Upper lobe of left lung (tissue), 6 donors: ENCODE data around the gene COX6B2. TPM values are rescaled to one million over a fixed set of nuclear protein-coding genes. Genes with fewer than 3 reads are reported as not detected.

Source experiments
- ATAC-seq, 2 donors: fragments of 200-7000 bp; cut with Tn5 transposase; one replicate each; pipeline ENCODE4 v1.9.1; 2022; ENCODE audit warnings: mild to moderate bottlenecking in 2 of 2, moderate library complexity in 2 of 2; ENCODE audit not compliant: low FRiP score in 2 of 2
- DNase-seq, 2 donors: peaks; one replicate each; pipeline ENCODE4 v3.0.0-alpha.2; 2019 to 2020
- H3K27ac ChIP-seq, 4 donors: fragments of 200-600 bp; sonication (generic); one replicate each; pipeline ENCODE4 v1.5.1; 2016 to 2019
- H3K27me3 ChIP-seq, 4 donors: fragments of 200-600 bp; sonication (generic); one replicate each; pipeline ENCODE4 v1.5.1; 2017 to 2019
- H3K36me3 ChIP-seq, 4 donors: fragments of 200-600 bp; sonication (generic); one replicate each; pipeline ENCODE4 v1.5.1; 2016 to 2019
- H3K4me1 ChIP-seq, 4 donors: fragments of 200-600 bp; sonication (generic); one replicate each; pipeline ENCODE4 v1.5.1; 2018 to 2019
- H3K4me3 ChIP-seq, 4 donors: fragments of 200-600 bp; sonication (generic); one replicate each; pipeline ENCODE4 v1.5.1; 2017 to 2019; ENCODE audit warnings: mild to moderate bottlenecking in 2 of 4, moderate library complexity in 1 of 4
- H3K9me3 ChIP-seq, 4 donors: fragments of 200-600 bp; sonication (generic); one replicate each; pipeline ENCODE4 v1.5.1; 2018 to 2019
- EP300 ChIP-seq, 4 donors: sonication (generic); formaldehyde crosslinking; IDR thresholded peaks; one replicate each; pipeline ENCODE4 v1.5.1; 2017; ENCODE audit warnings: antibody characterized with exemption in 4 of 4, control low read depth in 2 of 4
- POLR2A ChIP-seq, 4 donors: fragments of 450-650 bp; IDR thresholded peaks; one replicate each; pipeline ENCODE4 v1.5.1; 2016 to 2017; ENCODE audit warnings: antibody characterized with exemption in 4 of 4, mild to moderate bottlenecking in 2 of 4
- POLR2AphosphoS5 ChIP-seq, 2 donors: sonication (generic); formaldehyde crosslinking; IDR thresholded peaks; one replicate each; pipeline ENCODE4 v1.5.1; 2017; ENCODE audit warnings: antibody characterized with exemption in 2 of 2
- WGBS, 2 donors: methylation state at CpG; one replicate each; pipeline ENCODE4 v1.1.5; 2017 to 2018; 5-methylcytosine and 5-hydroxymethylcytosine counted together
- total RNA-seq, 6 donors: library from RNA; depleted of rRNA in 4 of 6; stranded (reverse); fragments of >200 nt in 4 of 6; gene quantifications; one replicate each; pipeline versions ENCODE4 v1.1.0 to v1.2.1, GENCODE V29; 2016 to 2021
- TF ChIP-seq, protein P1 (sequence below), 6 experiments: fragments of 450-650 bp in 4 of 6; fragments of 200-600 bp in 2 of 6; sonication (generic) in 2 of 6; IDR thresholded peaks; one replicate each; pipeline ENCODE4 v1.5.1; 2016 to 2019; ENCODE audit warnings: antibody characterized with exemption in 6 of 6
- donor health status: DM: no; HTN: no; CAD: no; lungs with moderate emphysema.
- donor health status: DM: no; HTN: yes; CAD: no; lungs with severe emphysema.

Gene COX6B2
- total RNA-seq, 6 donors from 2014 or later: 0.20 TPM; not detected in 5

- DNase-seq (peak in 1 of 2 donors; percentile 48), ATAC-seq (no peak)
- Histone ChIP-seq H3K4me1 (no peaks in the 10 kb centered on the region), H3K9me3 (no peaks in the 10 kb centered on the region), H3K27ac (no peak overlapping the region), H3K27me3 (peaks cover 0 to under 1% (median 0%) of the 10 kb centered on the region in 4 donors), H3K4me3 (no peak overlapping the region), H3K36me3 (no peaks in the 10 kb centered on the region)
- WGBS, 2 donors: 75 to 95% methylated on average over 6 to 15 of the region's 16 CpGs
- no peak for TF ChIP-seq EP300 (IDR thresholded peaks at IDR 0.05)
- no peak for TF ChIP-seq POLR2AphosphoS5 (IDR thresholded peaks at IDR 0.05)
- TF ChIP-seq, protein P1, sequence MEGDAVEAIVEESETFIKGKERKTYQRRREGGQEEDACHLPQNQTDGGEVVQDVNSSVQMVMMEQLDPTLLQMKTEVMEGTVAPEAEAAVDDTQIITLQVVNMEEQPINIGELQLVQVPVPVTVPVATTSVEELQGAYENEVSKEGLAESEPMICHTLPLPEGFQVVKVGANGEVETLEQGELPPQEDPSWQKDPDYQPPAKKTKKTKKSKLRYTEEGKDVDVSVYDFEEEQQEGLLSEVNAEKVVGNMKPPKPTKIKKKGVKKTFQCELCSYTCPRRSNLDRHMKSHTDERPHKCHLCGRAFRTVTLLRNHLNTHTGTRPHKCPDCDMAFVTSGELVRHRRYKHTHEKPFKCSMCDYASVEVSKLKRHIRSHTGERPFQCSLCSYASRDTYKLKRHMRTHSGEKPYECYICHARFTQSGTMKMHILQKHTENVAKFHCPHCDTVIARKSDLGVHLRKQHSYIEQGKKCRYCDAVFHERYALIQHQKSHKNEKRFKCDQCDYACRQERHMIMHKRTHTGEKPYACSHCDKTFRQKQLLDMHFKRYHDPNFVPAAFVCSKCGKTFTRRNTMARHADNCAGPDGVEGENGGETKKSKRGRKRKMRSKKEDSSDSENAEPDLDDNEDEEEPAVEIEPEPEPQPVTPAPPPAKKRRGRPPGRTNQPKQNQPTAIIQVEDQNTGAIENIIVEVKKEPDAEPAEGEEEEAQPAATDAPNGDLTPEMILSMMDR (IDR thresholded peaks at IDR 0.05): no peak
- TF ChIP-seq POLR2A (IDR thresholded peaks at IDR 0.05): no peak
Measured at GRCh38 chr19:55360902-55361301, 6.4 kb upstream of the COX6B2 start.

DNA sequence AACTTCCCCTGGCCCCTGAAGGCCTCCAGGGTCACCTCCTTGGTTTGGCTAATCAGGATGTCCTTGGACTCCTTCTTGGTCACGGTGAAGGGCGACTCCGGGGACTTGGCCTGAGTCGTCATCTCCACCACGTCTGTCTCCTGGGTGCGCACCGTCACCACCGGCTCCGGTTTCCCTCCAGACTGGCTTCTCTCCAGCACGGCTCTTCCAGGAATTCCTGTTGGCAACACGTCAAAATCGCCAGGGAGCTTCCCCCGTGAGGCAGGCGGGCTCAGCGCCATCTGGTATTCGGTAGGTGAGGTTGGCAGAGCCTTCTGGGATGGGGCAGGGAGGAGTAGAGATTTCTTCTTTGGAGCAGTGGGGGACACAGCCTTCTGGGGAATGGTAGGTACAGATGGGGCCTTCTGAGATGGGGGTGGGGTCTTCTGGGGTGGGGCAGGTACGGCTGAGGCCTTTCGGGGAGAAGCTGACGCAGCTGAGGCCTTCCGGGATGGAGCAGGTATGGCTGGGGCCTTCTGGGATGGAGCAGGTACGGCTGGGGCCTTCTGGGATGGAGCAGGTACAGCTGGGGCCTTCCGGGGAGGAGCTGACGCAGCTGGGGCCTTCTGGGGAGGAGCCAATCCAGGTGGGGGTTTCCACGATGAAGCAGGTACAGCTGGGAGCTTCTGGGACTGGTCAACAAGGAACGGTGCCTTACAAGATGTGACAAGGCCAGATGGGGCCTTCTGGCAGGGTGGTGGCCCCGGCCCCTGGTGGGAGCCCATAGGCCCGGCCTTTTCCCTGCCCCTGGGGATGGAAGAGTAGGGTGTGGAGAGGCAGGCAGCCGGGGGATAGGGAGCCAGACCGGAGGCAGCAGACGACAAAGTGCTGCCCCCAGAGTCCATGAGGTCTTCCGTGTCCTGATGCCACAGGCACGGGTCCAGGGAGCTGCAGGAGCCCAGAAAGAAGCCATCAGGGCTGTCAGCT is 4.7 kb upstream of the COX6B2 start:
- H3K27me3 ChIP-seq: peaks cover 2 to 11% (median 8%) of the 10 kb centered on the region in 4 donors
- H3K9me3 ChIP-seq: no peaks in the 10 kb centered on the region
- peaks cover 6 to 8% (median 7%) of the 10 kb centered on the region in 4 donors for H3K4me1 ChIP-seq
- no peak for ATAC-seq
- TF ChIP-seq EP300 (IDR thresholded peaks at IDR 0.05): no peak
- TF ChIP-seq, protein P1 (IDR thresholded peaks at IDR 0.05): no peak
- TF ChIP-seq POLR2A (IDR thresholded peaks at IDR 0.05): no peak
- no peak for TF ChIP-seq POLR2AphosphoS5 (IDR thresholded peaks at IDR 0.05)
- no peak overlapping the region for H3K4me3 ChIP-seq
- 71 to 73% methylated on average over 14 to 31 of the region's 32 CpGs for WGBS, 2 donors
- H3K27ac ChIP-seq: no peak overlapping the region
- no peaks in the 10 kb centered on the region for H3K36me3 ChIP-seq
- DNase-seq: peak in 1 of 2 donors; percentile 59

GRCh38 chr19:55358493-55358892 is 4.0 kb upstream of the COX6B2 start:
- 84 to 93% methylated on average over 13 to 16 of the region's 19 CpGs for WGBS, 2 donors
- Histone ChIP-seq H3K9me3 (no peaks in the 10 kb centered on the region), H3K27ac (no peak overlapping the region), H3K4me1 (peaks cover 11 to 15% (median 14%) of the 10 kb centered on the region in 4 donors), H3K27me3 (peaks cover 2 to 18% (median 13%) of the 10 kb centered on the region in 4 donors), H3K4me3 (no peak overlapping the region), H3K36me3 (no peaks in the 10 kb centered on the region)
- no peak for ATAC-seq
- TF ChIP-seq, protein P1 (IDR thresholded peaks at IDR 0.05): no peak
- TF ChIP-seq POLR2AphosphoS5 (IDR thresholded peaks at IDR 0.05): no peak
- no peak for TF ChIP-seq POLR2A (IDR thresholded peaks at IDR 0.05)
- no peak for TF ChIP-seq EP300 (IDR thresholded peaks at IDR 0.05)
- peak in 1 of 2 donors; percentile 65 for DNase-seq

DNA sequence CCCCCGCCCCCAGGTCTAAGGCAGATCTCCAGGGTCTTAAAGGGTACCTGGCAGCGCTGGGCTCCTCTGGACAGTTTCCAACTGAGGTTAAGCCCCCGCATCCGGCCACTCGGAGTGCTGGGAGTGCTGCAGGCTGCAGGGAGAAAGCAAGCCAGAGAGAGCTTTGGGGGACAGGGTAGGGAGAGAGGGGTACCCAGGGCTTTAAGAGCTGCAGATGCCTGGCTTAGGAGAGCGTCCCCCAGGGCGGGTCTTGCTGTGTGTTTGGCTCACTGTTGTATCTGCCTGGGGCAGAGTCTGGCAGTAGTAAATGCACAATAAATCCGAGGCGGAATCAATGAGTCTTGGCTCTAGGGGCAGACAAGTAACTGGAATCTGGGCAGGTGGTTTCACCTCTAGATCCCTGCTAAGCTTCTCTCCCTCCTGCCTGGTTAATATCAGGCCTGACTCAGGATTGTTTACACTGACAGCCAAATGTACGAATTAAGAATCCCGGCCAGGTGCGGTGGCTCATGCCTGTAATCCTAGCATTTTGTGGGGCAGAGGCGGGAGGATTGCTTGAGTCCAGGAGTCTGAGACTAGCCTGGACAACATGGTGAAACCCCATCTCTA is 798 bp upstream of the COX6B2 start:
- 44 to 46% methylated on average over 11 to 12 of the region's 13 CpGs for WGBS, 2 donors
- H3K4me1 ChIP-seq: peaks cover 15 to 22% (median 19%) of the 10 kb centered on the region in 4 donors
- H3K9me3 ChIP-seq: no peaks in the 10 kb centered on the region
- no peaks in the 10 kb centered on the region for H3K36me3 ChIP-seq
- no peak overlapping the region for H3K4me3 ChIP-seq
- TF ChIP-seq EP300 (IDR thresholded peaks at IDR 0.05) (no peak), POLR2A (IDR thresholded peaks at IDR 0.05) (no peak), POLR2AphosphoS5 (IDR thresholded peaks at IDR 0.05) (no peak)
- TF ChIP-seq, protein P1 (IDR thresholded peaks at IDR 0.05): no peak
- H3K27ac ChIP-seq: no peak overlapping the region
- peaks cover 2 to 36% (median 23%) of the 10 kb centered on the region in 4 donors for H3K27me3 ChIP-seq
- ATAC-seq (no peak), DNase-seq (no peak)
